GM19025 (cell line): ENCODE results near the gene UBALD2.
"Not testable (repeated sequence)": the region's sequence is repeated elsewhere in the genome, so short reads cannot be mapped to it uniquely, and the experiment has no call there.

Experiments used
- ATAC-seq: cut with Tn5 transposase; IDR thresholded peaks from one replicate; pipeline ENCODE4 v1.9.1; 2021; ENCODE audit warnings: mild to moderate bottlenecking, low read depth, moderate library complexity; ENCODE audit not compliant: unreplicated experiment

The UBALD2 gene

GRCh38 chr17:76264755-76265623, at the start of gene UBALD2:
Gene UBALD2 (plus strand): TSS chr17:76265348. CDS start chr17:76265506, 158 bp downstream.
- peak; percentile 64 for ATAC-seq

GRCh38 chr17:76217081-76217480, 48.1 kb upstream of the UBALD2 start:
- ATAC-seq, result no peak

- no peak for ATAC-seq
Measured at GRCh38 chr17:76219670-76220383, 45.3 kb upstream of the UBALD2 start.

- ATAC-seq, result no peak
Measured at GRCh38 chr17:76223802-76224201, 41.3 kb upstream of the UBALD2 start.

GRCh38 chr17:76225373-76226086, 39.6 kb upstream of the UBALD2 start:
- ATAC-seq, result not testable (repeated sequence)

- not testable (repeated sequence) for ATAC-seq
Measured at GRCh38 chr17:76226749-76227148, 38.4 kb upstream of the UBALD2 start.

- ATAC-seq, result no peak
Measured at GRCh38 chr17:76232342-76232741, 32.8 kb upstream of the UBALD2 start.

GRCh38 chr17:76233588-76234353, 31.4 kb upstream of the UBALD2 start:
- ATAC-seq, result no peak

GRCh38 chr17:76234354-76234679, 30.8 kb upstream of the UBALD2 start:
- ATAC-seq, result no peak

- no peak for ATAC-seq
Measured at GRCh38 chr17:76235883-76236282, 29.3 kb upstream of the UBALD2 start.

GRCh38 chr17:76236603-76237002, 28.5 kb upstream of the UBALD2 start:
- no peak for ATAC-seq

- no peak for ATAC-seq
Measured at GRCh38 chr17:76237859-76238313, 27.3 kb upstream of the UBALD2 start.

- no peak for ATAC-seq
Measured at GRCh38 chr17:76238847-76239537, 26.2 kb upstream of the UBALD2 start.

- peak; percentile 17 for ATAC-seq
Measured at GRCh38 chr17:76239538-76240274, 25.4 kb upstream of the UBALD2 start.

GRCh38 chr17:76240461-76241203, 24.5 kb upstream of the UBALD2 start, which contains the start of gene RNF157:
Gene RNF157 (minus strand): TSS chr17:76240493. CDS start chr17:76240240, 253 bp downstream.
- peak; percentile 68 for ATAC-seq

- ATAC-seq, result no peak
Measured at GRCh38 chr17:76241204-76241538, 24.0 kb upstream of the UBALD2 start.

- ATAC-seq, result no peak
Measured at GRCh38 chr17:76241691-76242255, 23.4 kb upstream of the UBALD2 start.
